Fibroblast of villous mesenchyme (primary cell): Measurements from ENCODE around the gene ZFX. TPM values are rescaled to one million over a fixed set of nuclear protein-coding genes. Genes with fewer than 3 reads are reported as not detected.

Experiments
- DNase-seq: peaks from one replicate; pipeline ENCODE4 v3.0.0-alpha.2; 2010; ENCODE audit warnings: low read depth
- H3K4me3 ChIP-seq: 2 replicates; pipeline ENCODE4 v1.5.1; 2011; ENCODE audit warnings: low read depth, mild to moderate bottlenecking, low read length
- CTCF ChIP-seq: IDR thresholded peaks from 2 replicates; pipeline ENCODE4 v1.5.1; 2012; ENCODE audit warnings: low read depth, mild to moderate bottlenecking, low read length; ENCODE audit not compliant: insufficient read depth
- total RNA-seq: library from RNA; depleted of rRNA; stranded (reverse); fragments of >200 nt; gene quantifications from 2 replicates; pipeline ENCODE4 v1.2.3, GENCODE V29; 2012

Gene ZFX
- total RNA-seq, 1 donor = 82.5 TPM

GRCh38 chrX:24207826-24208225 lies 58.3 kb downstream of the ZFX start:
- no peak for TF ChIP-seq CTCF
- H3K4me3 ChIP-seq = no peak overlapping the region
- peak; percentile 19 for DNase-seq

DNA sequence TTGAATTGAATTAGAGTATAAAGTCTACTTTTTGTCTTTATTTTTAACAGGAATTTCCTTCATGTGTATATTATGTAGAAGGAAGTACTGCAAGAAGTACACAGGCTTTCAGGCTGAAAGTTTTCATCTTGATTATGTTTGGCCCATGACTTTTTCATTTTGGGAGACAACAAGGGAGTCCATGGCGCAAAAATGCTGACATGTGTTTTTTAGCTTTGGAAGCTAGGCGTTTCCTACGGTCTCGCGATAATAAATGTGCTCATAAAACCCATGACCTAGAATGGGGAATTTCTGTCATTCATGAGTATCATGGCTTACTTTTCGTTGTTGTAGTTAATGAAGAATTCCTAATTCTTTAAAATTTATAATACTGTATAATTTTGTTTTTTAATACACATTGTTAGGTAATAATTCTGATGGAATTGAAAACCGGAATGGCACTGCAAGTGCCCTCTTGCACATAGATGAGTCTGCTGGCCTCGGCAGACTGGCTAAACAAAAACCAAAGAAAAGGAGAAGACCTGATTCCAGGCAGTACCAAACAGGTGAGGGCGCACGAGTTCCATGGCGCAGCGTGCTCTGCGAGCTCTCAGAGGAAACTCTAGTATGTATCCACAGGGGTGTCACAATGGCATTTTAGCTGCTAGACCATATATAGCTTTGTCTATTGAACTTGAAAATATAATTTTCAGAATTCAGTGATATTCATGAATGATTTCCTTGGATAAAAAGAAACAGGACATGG lies 59.1 kb downstream of the ZFX start:
- no peak for DNase-seq
- no peak overlapping the region for H3K4me3 ChIP-seq
- no peak for TF ChIP-seq CTCF

- H3K4me3 ChIP-seq = no peak overlapping the region
- no peak for DNase-seq
- no peak for TF ChIP-seq CTCF
Observed at GRCh38 chrX:24210190-24210589, 60.7 kb downstream of the ZFX start.

DNA sequence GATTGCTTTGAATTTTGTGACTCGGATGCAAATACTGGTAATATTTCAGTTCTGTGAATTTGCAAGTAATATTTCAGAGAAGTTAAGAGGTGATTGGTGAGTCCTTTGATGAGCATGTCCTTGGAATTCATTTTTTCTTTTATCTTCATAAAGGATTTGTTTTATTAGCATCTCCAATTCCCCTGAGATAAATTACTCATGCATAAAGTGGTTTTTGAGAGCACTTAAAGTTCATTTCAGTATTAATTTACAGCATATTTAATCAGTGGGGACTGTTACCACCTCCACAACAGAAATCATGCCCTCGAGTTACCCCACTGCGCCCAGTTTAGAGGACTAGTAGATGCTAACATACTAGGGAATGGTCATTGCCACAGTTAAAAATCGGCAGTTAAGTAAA lies 65.0 kb downstream of the ZFX start:
- no peak for DNase-seq
- no peak overlapping the region for H3K4me3 ChIP-seq
- TF ChIP-seq CTCF = no peak

- no peak overlapping the region for H3K4me3 ChIP-seq
- no peak for DNase-seq
- no peak for TF ChIP-seq CTCF
Observed at GRCh38 chrX:24215272-24215671, 65.7 kb downstream of the ZFX start.

DNA sequence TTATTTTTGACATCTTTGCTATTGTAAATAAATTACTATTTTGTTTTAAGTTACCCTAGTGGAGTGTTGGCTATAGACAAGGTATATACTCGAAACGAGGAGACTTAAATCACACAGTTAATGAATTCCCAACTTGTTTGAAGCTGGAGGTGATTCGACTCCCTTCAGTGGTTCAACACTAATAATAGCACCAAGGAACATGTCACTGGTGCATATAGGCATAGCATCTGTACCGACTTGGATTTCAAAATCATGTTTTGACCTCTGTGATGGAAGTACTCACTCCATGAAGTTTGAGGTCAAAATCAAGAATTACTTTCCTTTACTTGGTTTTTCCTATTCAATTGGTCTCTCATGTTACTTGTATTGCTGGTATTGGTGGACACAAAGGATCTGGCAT lies 66.5 kb downstream of the ZFX start:
- DNase-seq = no peak
- H3K4me3 ChIP-seq = no peak overlapping the region
- TF ChIP-seq CTCF = no peak

- no peak overlapping the region for H3K4me3 ChIP-seq
- no peak for TF ChIP-seq CTCF
- no peak for DNase-seq
Observed at GRCh38 chrX:24216827-24217226, 67.3 kb downstream of the ZFX start.
